Ovary (tissue), 3 donors: Measurements from ENCODE around the gene SLC12A3.

Experiments
- CTCF ChIP-seq, 3 donors: fragments of 450-650 bp in 2 of 3; fragments of 200-600 bp in 1 of 3; IDR thresholded peaks; one replicate each; pipeline versions ENCODE4 v1.5.1 to v1.8.0; 2016 to 2022; ENCODE audit warnings: antibody characterized with exemption in 3 of 3, mild to moderate bottlenecking in 1 of 3
- EP300 ChIP-seq: sonication (generic); formaldehyde crosslinking; IDR thresholded peaks from one replicate; pipeline ENCODE4 v1.6.1; 2017; ENCODE audit warnings: antibody characterized with exemption
- POLR2A ChIP-seq: fragments of 450-650 bp; IDR thresholded peaks from one replicate; pipeline ENCODE4 v1.6.1; 2017; ENCODE audit warnings: antibody characterized with exemption, mild to moderate bottlenecking, moderate library complexity
- donor health status: DM: no; HTN: no; CAD: no.

GRCh38 chr16:56956076-56956475 lies 91.1 kb downstream of the SLC12A3 start:
- TF ChIP-seq CTCF (IDR thresholded peaks at IDR 0.05) (no peak), POLR2A (no peak), EP300 (no peak)
